ENCODE results near the gene FKBP4. TPM values are rescaled to one million over a fixed set of nuclear protein-coding genes. Genes with fewer than 3 reads are reported as not detected.

The FKBP4 gene
- total and polyA plus RNA-seq, 7 donors = 62.4 to 122 (median 86.2) TPM

- H3K36me3 ChIP-seq (ENCODE audit: insufficient read depth in 1 of 2, low read depth in 1 of 2) = peaks cover 0 to 3% of the 10 kb centered on the region in 2 donors
- H3K4me1 ChIP-seq = no peaks in the 10 kb centered on the region
- H3K27ac ChIP-seq = no peak overlapping the region
- ATAC-seq (no peak), DNase-seq (no peak)
- no peak overlapping the region for H3K4me3 ChIP-seq
- no peaks in the 10 kb centered on the region for H3K9me3 ChIP-seq
- intact Hi-C loops (cut with DNase I) = no loop called here
- no peak for TF ChIP-seq CTCF (IDR thresholded peaks at IDR 0.05)
- H3K27me3 ChIP-seq (ENCODE audit: insufficient read depth in 3 of 3, low read length in 2 of 3) = peaks cover 0 to 3% (median 0%) of the 10 kb centered on the region in 3 donors
- WGBS, 3 donors = 78 to 82% (median 80%) methylated on average over 5 of the region's 5 CpGs
Measured at GRCh38 chr12:2756756-2757155, 38.0 kb upstream of the FKBP4 start.

- Histone ChIP-seq H3K9me3 (no peaks in the 10 kb centered on the region), H3K36me3 (ENCODE audit: insufficient read depth in 1 of 2, low read depth in 1 of 2) (peaks cover 0 to 3% of the 10 kb centered on the region in 2 donors), H3K27me3 (ENCODE audit: insufficient read depth in 3 of 3, low read length in 2 of 3) (no peaks in the 10 kb centered on the region), H3K4me1 (no peaks in the 10 kb centered on the region), H3K27ac (no peak overlapping the region), H3K4me3 (no peak overlapping the region)
- intact Hi-C loops (cut with DNase I) = no loop called here
- DNase-seq = no peak
- ATAC-seq = no peak
- no peak for TF ChIP-seq CTCF (IDR thresholded peaks at IDR 0.05)
- 72 to 89% (median 80%) methylated on average over 4 of the region's 4 CpGs for WGBS, 3 donors
Measured at GRCh38 chr12:2759733-2760132, 35.0 kb upstream of the FKBP4 start.

- Histone ChIP-seq H3K36me3 (ENCODE audit: insufficient read depth in 1 of 2, low read depth in 1 of 2) (peaks cover 0 to 3% of the 10 kb centered on the region in 2 donors), H3K4me1 (no peaks in the 10 kb centered on the region), H3K4me3 (no peak overlapping the region), H3K27ac (no peak overlapping the region), H3K9me3 (no peaks in the 10 kb centered on the region), H3K27me3 (ENCODE audit: insufficient read depth in 3 of 3, low read length in 2 of 3) (no peaks in the 10 kb centered on the region)
- no peak for TF ChIP-seq CTCF (IDR thresholded peaks at IDR 0.05)
- ATAC-seq = no peak
- no peak for DNase-seq
- intact Hi-C loops (cut with DNase I) = no loop called here
Measured at GRCh38 chr12:2764398-2764797, 30.4 kb upstream of the FKBP4 start.

GRCh38 chr12:2765052-2765451 lies 29.7 kb upstream of the FKBP4 start:
- Histone ChIP-seq H3K4me3 (no peak overlapping the region), H3K27me3 (ENCODE audit: insufficient read depth in 3 of 3, low read length in 2 of 3) (no peaks in the 10 kb centered on the region), H3K4me1 (no peaks in the 10 kb centered on the region), H3K36me3 (ENCODE audit: insufficient read depth in 1 of 2, low read depth in 1 of 2) (peaks cover 0 to 3% of the 10 kb centered on the region in 2 donors), H3K9me3 (no peaks in the 10 kb centered on the region), H3K27ac (no peak overlapping the region)
- ATAC-seq (no peak), DNase-seq (no peak)
- 82 to 87% (median 84%) methylated on average over 4 of the region's 4 CpGs for WGBS, 3 donors
- TF ChIP-seq CTCF (IDR thresholded peaks at IDR 0.05) = no peak
- intact Hi-C loops (cut with DNase I) = no loop called here

- Histone ChIP-seq H3K27ac (no peak overlapping the region), H3K27me3 (ENCODE audit: insufficient read depth in 3 of 3, low read length in 2 of 3) (no peaks in the 10 kb centered on the region), H3K36me3 (ENCODE audit: insufficient read depth in 1 of 2, low read depth in 1 of 2) (peaks cover 0 to 3% of the 10 kb centered on the region in 2 donors), H3K4me3 (no peak overlapping the region), H3K9me3 (no peaks in the 10 kb centered on the region), H3K4me1 (no peaks in the 10 kb centered on the region)
- no peak for DNase-seq
- intact Hi-C loops (cut with DNase I) = no loop called here
- no peak for ATAC-seq
- WGBS, 3 donors = 84 to 89% (median 86%) methylated on average over 6 of the region's 6 CpGs
- TF ChIP-seq CTCF (IDR thresholded peaks at IDR 0.05) = no peak
Measured at GRCh38 chr12:2765608-2766007, 29.2 kb upstream of the FKBP4 start.

Data from psoas muscle (tissue), 8 donors.